Adrenal gland (tissue), 5 donors: ENCODE data around the gene SMARCD3.

ENCODE experiments used
- CTCF ChIP-seq, 6 experiments: fragments of 450-650 bp in 4 of 6; fragments of 200-600 bp in 2 of 6; sonication (generic) in 1 of 6; IDR thresholded peaks; 1 replicate in 5 of 6; 2 replicates in 1 of 6; pipeline versions ENCODE4 v1.5.1 to v1.8.0; 2016 to 2021; ENCODE audit warnings: antibody characterized with exemption in 6 of 6, mild to moderate bottlenecking in 2 of 6, moderate library complexity in 1 of 6
- POLR2A ChIP-seq, 2 donors: fragments of 450-650 bp; IDR thresholded peaks; one replicate each; pipeline ENCODE4 v1.6.1; 2017; ENCODE audit warnings: antibody characterized with exemption in 2 of 2, mild to moderate bottlenecking in 2 of 2, moderate library complexity in 1 of 2
- donor health status: DM: no; HTN: no; CAD: no.

GRCh38 chr7:151240536-151240935 is 8.0 kb downstream of the SMARCD3 start:
- TF ChIP-seq CTCF (IDR thresholded peaks at IDR 0.05) (no peak), POLR2A (IDR thresholded peaks at IDR 0.05) (no peak)
